Gastrocnemius medialis (tissue), 4 donors: ENCODE results near the gene PLCB1.

ENCODE experiments used
- POLR2A ChIP-seq, 2 donors: fragments of 450-650 bp; IDR thresholded peaks; one replicate each; pipeline ENCODE4 v1.6.1; 2017; ENCODE audit warnings: antibody characterized with exemption in 2 of 2, mild to moderate bottlenecking in 2 of 2, moderate library complexity in 2 of 2
- TF ChIP-seq, protein P1 (sequence below), 5 experiments: fragments of 450-650 bp in 3 of 5; fragments of 200-600 bp in 2 of 5; sonication (generic) in 2 of 5; IDR thresholded peaks in 4 of 5; conservative IDR thresholded peaks in 1 of 5; 1 replicate in 4 of 5; 2 replicates in 1 of 5; pipeline ENCODE4 v1.5.1; 2016 to 2019; ENCODE audit warnings: antibody characterized with exemption in 5 of 5, mild to moderate bottlenecking in 3 of 5, moderate library complexity in 3 of 5

DNA sequence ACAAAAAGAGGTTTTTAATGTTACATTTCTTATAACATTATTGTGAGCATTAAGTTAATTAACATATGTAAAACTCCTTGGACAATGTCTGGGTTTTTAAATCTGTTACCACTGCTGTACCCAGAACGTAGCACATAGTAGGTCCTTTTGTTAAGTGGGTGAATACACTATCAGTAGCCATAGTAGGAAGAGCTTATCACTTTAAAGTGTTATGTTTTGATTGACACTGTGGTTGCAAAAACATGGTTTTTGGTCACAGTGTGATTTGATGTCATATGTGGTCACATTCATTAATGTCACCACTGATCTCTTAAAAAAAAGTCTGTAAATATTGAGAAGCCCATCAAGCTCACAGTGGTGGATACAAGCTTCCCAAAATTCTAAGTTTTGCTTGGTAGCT, 160.7 kb downstream of the PLCB1 start:
- no peak for TF ChIP-seq POLR2A (IDR thresholded peaks at IDR 0.05)
- TF ChIP-seq, protein P1, sequence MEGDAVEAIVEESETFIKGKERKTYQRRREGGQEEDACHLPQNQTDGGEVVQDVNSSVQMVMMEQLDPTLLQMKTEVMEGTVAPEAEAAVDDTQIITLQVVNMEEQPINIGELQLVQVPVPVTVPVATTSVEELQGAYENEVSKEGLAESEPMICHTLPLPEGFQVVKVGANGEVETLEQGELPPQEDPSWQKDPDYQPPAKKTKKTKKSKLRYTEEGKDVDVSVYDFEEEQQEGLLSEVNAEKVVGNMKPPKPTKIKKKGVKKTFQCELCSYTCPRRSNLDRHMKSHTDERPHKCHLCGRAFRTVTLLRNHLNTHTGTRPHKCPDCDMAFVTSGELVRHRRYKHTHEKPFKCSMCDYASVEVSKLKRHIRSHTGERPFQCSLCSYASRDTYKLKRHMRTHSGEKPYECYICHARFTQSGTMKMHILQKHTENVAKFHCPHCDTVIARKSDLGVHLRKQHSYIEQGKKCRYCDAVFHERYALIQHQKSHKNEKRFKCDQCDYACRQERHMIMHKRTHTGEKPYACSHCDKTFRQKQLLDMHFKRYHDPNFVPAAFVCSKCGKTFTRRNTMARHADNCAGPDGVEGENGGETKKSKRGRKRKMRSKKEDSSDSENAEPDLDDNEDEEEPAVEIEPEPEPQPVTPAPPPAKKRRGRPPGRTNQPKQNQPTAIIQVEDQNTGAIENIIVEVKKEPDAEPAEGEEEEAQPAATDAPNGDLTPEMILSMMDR (IDR thresholded peaks at IDR 0.05 in 4 of 5, conservative IDR thresholded peaks at IDR 0.05 in 1 of 5) = no peak
